IPS-18a (cell line): Measurements from ENCODE around the gene GNG10.
A peak's percentile ranks its signal among the peaks of the same experiment; 100 is the strongest.
"Not testable (repeated sequence)": the region's sequence is repeated elsewhere in the genome, so short reads cannot be mapped to it uniquely, and the experiment has no call there.

Source experiments
- H3K27ac ChIP-seq: one replicate; pipeline ENCODE4 v1.5.1; 2013; ENCODE audit warnings: low read length
- H3K27me3 ChIP-seq: one replicate; pipeline ENCODE4 v1.6.1; 2013; ENCODE audit warnings: mild to moderate bottlenecking, low read length; ENCODE audit not compliant: control insufficient read depth, insufficient read depth
- H3K36me3 ChIP-seq: one replicate; pipeline ENCODE4 v1.6.1; 2013; ENCODE audit warnings: low read depth, low read length; ENCODE audit not compliant: control insufficient read depth
- H3K4me1 ChIP-seq: one replicate; pipeline ENCODE4 v1.6.1; 2013; ENCODE audit warnings: low read depth, low read length; ENCODE audit not compliant: control insufficient read depth
- H3K4me3 ChIP-seq: one replicate; pipeline ENCODE4 v1.5.1; 2013; ENCODE audit warnings: low read length
- H3K9ac ChIP-seq: one replicate; pipeline ENCODE4 v1.6.1; 2013; ENCODE audit warnings: mild to moderate bottlenecking, low read length, moderate library complexity
- H3K9me3 ChIP-seq: one replicate; pipeline ENCODE4 v1.6.1; 2013; ENCODE audit warnings: low read depth, low read length; ENCODE audit not compliant: control insufficient read depth

GNG10 gene

DNA sequence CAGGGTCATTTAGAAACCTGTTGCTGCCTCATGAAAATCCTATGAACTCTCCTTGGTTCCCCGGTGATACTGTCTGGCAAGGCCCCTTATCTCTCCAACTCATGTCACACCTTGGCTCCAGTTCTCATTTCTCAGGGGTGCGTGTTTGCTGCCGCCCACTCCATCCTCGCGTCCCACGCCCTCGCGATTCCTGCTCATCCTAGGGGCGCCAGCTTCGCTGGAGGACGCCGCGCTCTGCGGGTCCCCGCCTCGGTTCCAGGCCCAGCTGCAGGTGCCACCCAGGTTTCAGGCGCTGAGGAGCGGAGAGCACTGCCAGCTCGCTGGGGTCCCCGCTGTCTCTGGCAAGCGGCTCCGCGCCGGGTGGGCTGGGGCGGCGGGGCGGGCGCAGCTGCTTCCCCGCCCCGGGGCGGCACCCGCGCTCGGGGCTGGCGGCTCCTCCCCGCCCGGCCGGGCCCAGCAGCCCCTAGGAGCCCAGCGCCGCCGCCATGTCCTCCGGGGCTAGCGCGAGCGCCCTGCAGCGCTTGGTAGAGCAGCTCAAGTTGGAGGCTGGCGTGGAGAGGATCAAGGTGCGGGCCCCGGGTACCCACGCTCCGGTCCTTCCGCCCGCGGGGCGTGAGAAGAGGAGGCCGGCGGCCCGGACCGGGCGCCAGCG lies at the start of gene GNG10:
Gene GNG10, plus strand, starts transcription at position 456 of the 652 bp plus-strand sequence. Its CDS starts 30 bp downstream, at position 486.
- H3K9ac ChIP-seq, result peak within 1 kb of the TSS; percentile 14
- peaks cover 12% of the 10 kb centered on the region for H3K4me1 ChIP-seq
- H3K4me3 ChIP-seq, result peak within 1 kb of the TSS; percentile 65
- H3K9me3 ChIP-seq, result no peaks in the 10 kb centered on the region
- no peaks in the 10 kb centered on the region for H3K36me3 ChIP-seq
- H3K27ac ChIP-seq, result no peak within 1 kb of the TSS
- peaks cover 8% of the 10 kb centered on the region for H3K27me3 ChIP-seq

DNA sequence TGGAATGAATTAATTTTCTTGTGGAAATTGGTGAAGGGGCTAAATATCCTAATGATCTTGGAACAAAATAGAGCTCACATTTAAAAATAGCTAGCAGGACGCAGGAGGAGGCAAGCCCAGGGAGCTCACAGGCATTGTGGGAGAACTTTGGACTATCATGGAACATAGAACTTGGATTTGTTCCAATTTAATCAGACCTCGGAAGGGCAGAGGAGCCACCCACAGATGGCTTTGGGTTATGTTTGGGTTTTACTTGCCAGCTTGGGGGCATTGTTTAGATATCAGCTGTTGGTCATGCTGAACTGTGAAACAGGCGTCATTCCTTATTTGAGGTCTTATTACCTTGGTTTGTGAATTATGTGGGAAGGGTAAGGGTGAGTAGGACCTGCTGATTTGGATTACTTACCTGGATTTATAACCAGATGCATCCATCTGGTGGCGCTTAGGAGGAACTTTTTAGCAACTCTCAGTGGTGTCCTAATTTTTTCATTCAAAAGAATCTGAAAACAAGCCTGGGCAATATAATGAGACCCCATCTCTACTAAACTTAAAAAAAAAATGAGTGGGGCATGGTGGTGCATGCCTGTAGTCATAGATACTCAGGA lies 47.9 kb upstream of the GNG10 start:
- Histone ChIP-seq H3K9me3 (no peaks in the 10 kb centered on the region), H3K4me3 (no peak overlapping the region), H3K9ac (no peak overlapping the region), H3K4me1 (no peaks in the 10 kb centered on the region), H3K36me3 (no peaks in the 10 kb centered on the region), H3K27me3 (no peaks in the 10 kb centered on the region), H3K27ac (no peak overlapping the region)

DNA sequence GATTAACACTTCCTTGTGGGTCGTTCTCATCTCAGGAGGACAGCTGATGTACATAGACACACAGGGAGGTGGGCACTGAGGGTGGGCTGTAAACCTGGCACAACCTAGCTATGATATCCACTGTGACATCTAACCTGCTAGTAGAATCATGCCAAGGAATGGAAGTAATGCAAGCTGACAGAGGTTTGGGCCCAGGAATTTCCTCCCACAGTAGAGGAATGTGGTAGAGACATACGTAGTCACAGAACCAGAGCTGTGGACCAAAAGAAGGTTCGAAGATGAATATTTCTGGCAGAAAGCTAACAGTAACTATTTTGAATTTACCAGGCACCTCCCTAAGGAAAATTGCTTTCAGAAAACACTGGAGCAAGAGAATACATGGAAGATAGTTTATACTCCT lies 45.5 kb upstream of the GNG10 start:
- no peaks in the 10 kb centered on the region for H3K27me3 ChIP-seq
- no peaks in the 10 kb centered on the region for H3K4me1 ChIP-seq
- H3K4me3 ChIP-seq, result no peak overlapping the region
- H3K27ac ChIP-seq, result no peak overlapping the region
- H3K36me3 ChIP-seq, result no peaks in the 10 kb centered on the region
- no peaks in the 10 kb centered on the region for H3K9me3 ChIP-seq
- no peak overlapping the region for H3K9ac ChIP-seq

DNA sequence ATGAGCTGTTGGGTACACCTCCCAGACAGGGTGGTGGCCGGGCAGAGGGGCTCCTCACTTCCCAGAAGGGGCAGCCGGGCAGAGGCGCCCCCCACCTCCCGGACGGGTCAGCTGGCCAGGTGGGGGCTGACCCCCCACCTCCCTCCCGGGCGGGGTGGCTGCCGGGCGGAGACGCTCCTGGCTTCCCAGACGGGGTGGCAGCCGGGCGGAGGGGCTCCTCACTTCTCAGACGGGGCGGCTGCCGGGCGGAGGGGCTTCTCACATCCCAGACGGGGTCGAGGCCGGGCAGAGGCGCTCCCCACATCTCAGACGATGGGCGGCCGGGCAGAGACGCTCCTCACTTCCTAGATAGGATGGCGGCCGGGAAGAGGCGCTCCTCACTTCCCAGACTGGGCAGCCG lies 44.1 kb upstream of the GNG10 start:
- H3K27ac ChIP-seq, result not testable (repeated sequence)

DNA sequence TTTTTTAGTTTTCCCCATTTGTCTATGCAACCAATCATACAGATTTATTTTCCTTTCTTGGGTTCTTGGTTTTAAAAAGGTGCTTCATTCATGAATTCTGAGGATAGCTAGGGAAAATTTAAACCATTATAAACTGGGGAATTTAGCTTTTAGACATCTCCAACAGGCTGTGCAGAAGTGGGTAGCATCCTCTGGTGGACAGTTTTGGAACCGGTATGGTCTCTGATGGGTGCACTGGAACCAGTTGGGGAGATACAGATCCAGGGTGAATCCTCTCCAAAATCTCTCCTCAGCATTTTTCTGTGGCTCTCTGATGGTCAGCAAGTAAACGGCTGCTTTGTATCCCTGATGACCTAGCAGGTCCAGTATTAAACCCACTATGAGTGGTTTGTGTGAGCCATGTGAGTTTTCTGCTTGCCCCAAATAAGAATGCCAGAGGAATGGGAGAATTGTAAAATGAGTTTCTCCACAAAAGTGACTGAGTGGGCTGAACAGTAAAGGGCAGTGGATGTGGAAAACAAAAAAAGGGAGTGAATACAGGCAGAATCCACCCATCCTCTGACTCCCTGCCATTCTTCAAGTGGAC lies 39.4 kb upstream of the GNG10 start:
- H3K9me3 ChIP-seq, result no peaks in the 10 kb centered on the region
- H3K27me3 ChIP-seq, result no peaks in the 10 kb centered on the region
- H3K4me1 ChIP-seq, result no peaks in the 10 kb centered on the region
- no peak overlapping the region for H3K27ac ChIP-seq
- H3K4me3 ChIP-seq, result no peak overlapping the region
- H3K36me3 ChIP-seq, result no peaks in the 10 kb centered on the region
- no peak overlapping the region for H3K9ac ChIP-seq

More for the DNA sequence above, 44.1 kb upstream of the GNG10 start:
- not testable (repeated sequence) for H3K4me3 ChIP-seq, H3K36me3 ChIP-seq, H3K4me1 ChIP-seq, H3K27me3 ChIP-seq, H3K9ac ChIP-seq, H3K9me3 ChIP-seq

DNA sequence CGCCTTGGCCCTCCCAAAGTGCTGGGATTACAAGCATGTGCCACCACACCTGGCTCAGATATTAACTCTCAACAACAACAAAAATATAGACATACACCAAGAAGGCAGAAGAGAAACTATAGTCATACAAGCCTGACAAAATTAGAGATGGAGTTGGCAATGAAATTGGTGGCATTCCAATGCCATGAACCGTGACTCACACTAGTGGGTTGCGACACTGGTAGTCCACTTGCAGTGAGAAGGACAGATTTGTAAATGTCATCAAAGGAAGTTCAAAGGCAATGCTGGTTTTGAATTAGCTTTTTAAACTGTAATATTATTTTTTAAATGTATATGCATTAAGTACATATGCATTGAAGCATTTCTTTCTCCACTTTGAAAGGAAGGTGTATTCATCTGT lies 38.8 kb upstream of the GNG10 start:
- H3K27me3 ChIP-seq, result no peaks in the 10 kb centered on the region
- no peaks in the 10 kb centered on the region for H3K36me3 ChIP-seq
- no peak overlapping the region for H3K27ac ChIP-seq
- H3K4me1 ChIP-seq, result no peaks in the 10 kb centered on the region
- H3K9me3 ChIP-seq, result no peaks in the 10 kb centered on the region
- no peak overlapping the region for H3K9ac ChIP-seq
- H3K4me3 ChIP-seq, result no peak overlapping the region

DNA sequence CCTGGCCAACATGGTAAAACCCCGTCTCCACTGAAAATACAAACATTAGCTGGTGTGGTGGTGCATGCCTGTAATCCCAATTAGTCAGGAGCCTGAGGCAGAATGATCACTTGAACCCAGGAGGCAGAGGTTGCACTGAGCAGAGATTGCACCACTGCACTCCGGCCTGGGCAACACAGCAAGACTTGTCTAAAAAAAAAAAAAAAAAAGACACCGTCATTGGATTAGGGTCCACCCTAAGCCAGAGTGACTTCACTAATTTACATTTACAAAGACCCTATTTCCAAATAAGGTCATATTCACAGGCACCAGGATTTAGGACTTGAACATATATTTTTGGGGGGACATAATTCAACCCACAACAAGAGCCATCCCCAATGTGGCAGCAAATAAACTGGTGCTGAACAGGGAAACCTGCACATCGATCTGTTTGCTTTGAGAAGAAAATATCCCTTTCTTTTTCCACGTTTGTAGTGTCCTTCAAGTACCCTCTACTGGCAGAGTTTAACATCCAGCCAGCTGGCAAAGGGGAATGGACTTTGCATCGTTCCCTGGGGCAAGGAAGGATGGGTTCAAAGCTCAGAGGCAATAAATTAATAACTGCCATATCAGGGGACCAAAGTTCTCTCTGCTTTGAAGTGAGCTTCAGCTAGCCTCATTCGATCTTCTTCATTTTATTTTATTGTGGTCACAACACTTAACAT lies 34.0 kb upstream of the GNG10 start:
- H3K36me3 ChIP-seq, result no peaks in the 10 kb centered on the region
- H3K9ac ChIP-seq, result no peak overlapping the region
- H3K27me3 ChIP-seq, result no peaks in the 10 kb centered on the region
- no peaks in the 10 kb centered on the region for H3K9me3 ChIP-seq
- no peak overlapping the region for H3K27ac ChIP-seq
- peaks cover 5% of the 10 kb centered on the region for H3K4me1 ChIP-seq
- no peak overlapping the region for H3K4me3 ChIP-seq

DNA sequence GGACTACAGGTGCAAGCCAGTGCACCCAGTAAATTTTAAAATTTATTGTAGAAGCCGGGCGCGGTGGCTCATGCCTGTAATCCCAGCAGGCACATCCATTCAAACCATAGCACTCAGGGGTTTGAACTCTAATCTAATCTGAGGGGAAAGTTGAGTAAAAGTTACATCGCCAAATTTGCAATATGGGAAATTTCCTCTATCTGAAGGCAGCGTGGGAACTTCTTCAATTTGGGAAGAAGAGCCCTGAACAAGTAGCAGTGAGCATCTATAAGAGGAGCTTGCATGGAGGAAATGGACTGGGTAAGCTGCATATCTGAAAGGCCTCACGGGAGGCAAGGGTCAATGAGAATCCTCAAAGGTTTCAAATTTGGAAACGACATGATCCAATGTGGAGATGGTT lies 33.0 kb upstream of the GNG10 start:
- Histone ChIP-seq H3K4me1 (peaks cover 6% of the 10 kb centered on the region), H3K9me3 (no peaks in the 10 kb centered on the region), H3K27ac (no peak overlapping the region), H3K9ac (no peak overlapping the region), H3K4me3 (no peak overlapping the region), H3K27me3 (no peaks in the 10 kb centered on the region), H3K36me3 (no peaks in the 10 kb centered on the region)

DNA sequence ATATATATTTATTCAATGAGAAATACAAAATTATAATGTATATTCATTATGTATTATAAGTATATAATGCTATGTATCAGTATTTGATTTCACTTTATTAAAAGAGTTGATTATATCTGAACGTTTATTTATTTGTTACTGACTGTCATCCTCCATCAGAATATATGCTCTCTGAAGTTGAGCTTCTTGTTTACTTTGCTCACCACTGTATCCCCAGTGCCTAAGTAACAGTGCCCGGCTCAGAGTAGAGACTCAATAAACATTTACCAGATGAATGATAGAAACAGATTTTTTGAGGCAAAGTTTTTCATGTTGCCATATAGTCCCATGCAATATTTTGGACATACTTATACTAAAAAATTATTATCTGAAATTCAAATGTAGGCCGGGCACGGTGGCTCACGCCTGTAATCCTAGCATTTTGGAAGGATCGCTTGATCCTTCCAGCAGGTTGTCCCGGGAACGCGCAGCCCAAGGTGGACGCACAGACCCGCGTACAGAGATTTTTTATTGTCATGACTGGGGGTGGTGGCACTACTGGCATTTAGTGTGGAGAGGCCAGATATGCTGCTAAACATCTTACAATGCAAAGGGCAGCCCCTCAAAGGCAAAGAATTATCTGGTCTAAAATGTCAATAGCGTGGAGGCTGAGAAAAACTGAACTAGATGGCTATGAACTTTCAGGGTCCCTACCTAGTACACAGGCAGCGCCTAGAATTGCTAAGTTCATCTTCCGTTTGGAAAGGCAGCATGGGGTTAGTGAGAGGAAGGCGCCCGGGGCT lies 31.0 kb upstream of the GNG10 start:
- Histone ChIP-seq H3K9ac (peak overlapping the region; percentile 86), H3K27ac (no peak overlapping the region), H3K9me3 (no peaks in the 10 kb centered on the region), H3K27me3 (no peaks in the 10 kb centered on the region), H3K36me3 (no peaks in the 10 kb centered on the region), H3K4me3 (peak overlapping the region; percentile 90), H3K4me1 (peaks cover 6% of the 10 kb centered on the region)

DNA sequence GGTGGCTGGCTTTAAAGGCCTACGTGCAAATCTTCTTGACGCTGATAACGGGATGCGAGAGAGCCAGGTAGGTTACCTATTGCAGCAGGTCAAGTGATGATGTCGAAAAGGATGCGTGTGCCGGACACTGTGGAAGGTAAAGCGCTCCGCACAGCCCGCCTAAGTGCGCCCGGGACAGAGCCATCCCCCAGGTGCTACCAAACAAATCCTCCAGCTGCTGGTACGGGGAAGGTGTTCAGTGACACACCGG lies 30.5 kb upstream of the GNG10 start:
- peak overlapping the region; percentile 86 for H3K9ac ChIP-seq
- H3K4me1 ChIP-seq, result peaks cover 6% of the 10 kb centered on the region
- H3K4me3 ChIP-seq, result peak overlapping the region; percentile 90
- H3K9me3 ChIP-seq, result no peaks in the 10 kb centered on the region
- H3K27ac ChIP-seq, result no peak overlapping the region
- no peaks in the 10 kb centered on the region for H3K36me3 ChIP-seq
- no peaks in the 10 kb centered on the region for H3K27me3 ChIP-seq

DNA sequence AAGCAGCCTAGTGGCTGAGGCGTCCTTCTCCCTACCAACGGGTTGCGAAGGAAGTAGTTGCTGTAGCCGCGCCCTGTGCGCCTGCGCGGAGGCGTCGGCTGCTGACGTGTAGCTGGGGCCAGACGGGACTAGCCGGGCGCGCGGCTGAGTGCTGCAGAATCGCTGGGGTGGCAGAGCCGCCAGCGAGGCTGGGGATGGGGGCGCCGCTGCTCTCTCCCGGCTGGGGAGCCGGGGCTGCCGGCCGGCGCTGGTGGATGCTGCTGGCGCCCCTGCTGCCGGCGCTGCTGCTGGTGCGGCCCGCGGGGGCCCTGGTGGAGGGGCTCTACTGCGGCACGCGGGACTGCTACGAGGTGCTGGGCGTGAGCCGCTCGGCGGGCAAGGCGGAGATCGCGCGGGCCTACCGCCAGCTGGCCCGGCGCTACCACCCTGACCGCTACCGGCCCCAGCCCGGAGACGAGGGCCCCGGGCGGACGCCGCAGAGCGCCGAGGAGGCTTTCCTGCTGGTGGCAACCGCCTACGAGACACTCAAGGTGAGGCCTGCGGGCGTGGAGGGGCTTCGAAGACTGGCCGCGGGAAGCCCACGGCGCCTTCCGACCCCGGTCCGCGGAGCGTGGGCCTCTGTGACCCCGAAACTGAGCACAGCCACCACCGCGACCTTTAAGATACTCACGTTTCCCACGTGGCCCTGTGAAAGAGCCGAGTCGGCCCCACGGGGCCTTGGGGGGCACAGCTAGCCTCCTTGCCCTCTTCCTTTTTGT lies 30.0 kb upstream of the GNG10 start, which contains the start of gene DNAJC25:
Gene DNAJC25, plus strand, starts transcription at position 121 of the 758 bp plus-strand sequence. Its CDS starts 74 bp downstream, at position 195.
- Histone ChIP-seq H3K27me3 (no peaks in the 10 kb centered on the region), H3K9ac (peak within 1 kb of the TSS; percentile 86), H3K4me1 (peaks cover 6% of the 10 kb centered on the region), H3K4me3 (peak within 1 kb of the TSS; percentile 90), H3K36me3 (no peaks in the 10 kb centered on the region), H3K9me3 (no peaks in the 10 kb centered on the region), H3K27ac (peak within 1 kb of the TSS; percentile 13)
